Measurements from ENCODE around the gene NRXN3. TPM values are rescaled to one million over a fixed set of nuclear protein-coding genes. Genes with fewer than 3 reads are reported as not detected.

Gene NRXN3
- total RNA-seq, 4 donors from 2014 or later, result 0.04 to 0.16 TPM; not detected in 2

- H3K9me3 ChIP-seq, result no peaks in the 10 kb centered on the region
- no peak overlapping the region for H3K4me3 ChIP-seq
- intact Hi-C loops (cut with DNase I; ENCODE audit: low total_unique reads) (no loop called here), in situ Hi-C loops (cut with MboI; ENCODE audit: low sequenced_read_pairs in 4 of 4) (no loop called here)
- no peak overlapping the region for H3K27ac ChIP-seq
- H3K4me1 ChIP-seq, result no peaks in the 10 kb centered on the region
- no peak for DNase-seq
- no peak for ATAC-seq
- TF ChIP-seq POLR2A (IDR thresholded peaks at IDR 0.05) (no peak), CTCF (IDR thresholded peaks at IDR 0.05 in 4 of 5, conservative IDR thresholded peaks at IDR 0.05 in 1 of 5) (no peak)
- no peaks in the 10 kb centered on the region for H3K27me3 ChIP-seq
- H3K36me3 ChIP-seq, result no peaks in the 10 kb centered on the region
Measured at GRCh38 chr14:79732911-79733655, 1562.9 kb downstream of the NRXN3 start.

DNA sequence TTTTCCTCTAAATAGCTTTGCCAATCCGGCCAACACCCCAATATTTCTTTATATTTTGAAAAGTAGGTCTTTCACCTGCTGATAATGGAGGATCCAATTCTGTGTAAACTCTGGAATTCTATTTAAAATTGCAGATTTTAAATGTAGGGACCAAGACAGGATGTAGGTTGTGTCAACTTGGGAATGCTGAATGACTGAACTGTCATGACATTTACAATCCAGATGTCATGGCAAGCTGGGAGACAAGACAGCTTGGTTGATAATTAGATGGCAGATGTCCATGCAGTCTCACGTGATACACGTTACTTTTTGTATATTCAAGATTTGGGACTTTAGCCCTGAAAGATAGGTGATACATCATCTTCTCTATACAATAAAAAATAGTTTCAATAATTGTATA lies 1564.0 kb downstream of the NRXN3 start:
- H3K27ac ChIP-seq, result no peak overlapping the region
- in situ Hi-C loops (cut with MboI; ENCODE audit: low sequenced_read_pairs in 4 of 4) (no loop called here), intact Hi-C loops (cut with DNase I; ENCODE audit: low total_unique reads) (no loop called here)
- H3K9me3 ChIP-seq, result no peaks in the 10 kb centered on the region
- H3K27me3 ChIP-seq, result no peaks in the 10 kb centered on the region
- no peak overlapping the region for H3K4me3 ChIP-seq
- ATAC-seq (no peak), DNase-seq (no peak)
- TF ChIP-seq CTCF (IDR thresholded peaks at IDR 0.05 in 4 of 5, conservative IDR thresholded peaks at IDR 0.05 in 1 of 5), result no peak
- H3K4me1 ChIP-seq, result no peaks in the 10 kb centered on the region
- no peaks in the 10 kb centered on the region for H3K36me3 ChIP-seq

DNA sequence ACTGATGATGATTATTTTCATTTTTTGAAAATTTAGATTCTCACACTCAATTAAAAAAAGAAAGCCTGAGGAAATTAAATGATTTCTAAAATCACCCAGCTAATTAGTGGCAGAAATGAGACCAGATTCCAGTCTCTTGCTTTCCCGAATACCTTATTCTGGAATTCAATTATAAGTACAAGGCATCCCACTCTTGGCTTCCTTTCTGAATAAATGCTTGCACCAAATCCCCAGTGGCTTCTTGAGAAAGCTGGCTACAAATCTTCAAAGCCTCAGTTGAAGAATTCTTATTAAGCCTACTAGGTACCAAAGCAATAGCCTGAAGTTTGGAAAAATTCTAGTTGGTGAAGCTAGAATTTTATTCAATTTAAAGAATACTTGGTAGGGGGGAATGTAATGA lies 1564.5 kb downstream of the NRXN3 start:
- Histone ChIP-seq H3K4me3 (no peak overlapping the region), H3K4me1 (no peaks in the 10 kb centered on the region), H3K27ac (no peak overlapping the region), H3K27me3 (no peaks in the 10 kb centered on the region), H3K36me3 (no peaks in the 10 kb centered on the region), H3K9me3 (no peaks in the 10 kb centered on the region)
- intact Hi-C loops (cut with DNase I; ENCODE audit: low total_unique reads), result no loop called here
- TF ChIP-seq POLR2A (IDR thresholded peaks at IDR 0.05), result no peak
- in situ Hi-C loops (cut with MboI; ENCODE audit: low sequenced_read_pairs in 4 of 4), result no loop called here
- DNase-seq (no peak), ATAC-seq (no peak)

- Histone ChIP-seq H3K27me3 (no peaks in the 10 kb centered on the region), H3K36me3 (no peaks in the 10 kb centered on the region), H3K9me3 (no peaks in the 10 kb centered on the region), H3K4me1 (no peaks in the 10 kb centered on the region), H3K4me3 (no peak overlapping the region), H3K27ac (no peak overlapping the region)
- TF ChIP-seq CTCF (IDR thresholded peaks at IDR 0.05 in 4 of 5, conservative IDR thresholded peaks at IDR 0.05 in 1 of 5) (no peak), POLR2A (IDR thresholded peaks at IDR 0.05) (no peak)
- DNase-seq, result no peak
- ATAC-seq, result no peak
- intact Hi-C loops (cut with DNase I; ENCODE audit: low total_unique reads) (no loop called here), in situ Hi-C loops (cut with MboI; ENCODE audit: low sequenced_read_pairs in 4 of 4) (no loop called here)
Measured at GRCh38 chr14:79735121-79735520, 1564.9 kb downstream of the NRXN3 start.

GRCh38 chr14:79740066-79740601 lies 1570.0 kb downstream of the NRXN3 start:
- DNase-seq (no peak), ATAC-seq (no peak)
- H3K4me1 ChIP-seq, result no peaks in the 10 kb centered on the region
- H3K9me3 ChIP-seq, result no peaks in the 10 kb centered on the region
- no peak overlapping the region for H3K27ac ChIP-seq
- intact Hi-C loops (cut with DNase I; ENCODE audit: low total_unique reads) (no loop called here), in situ Hi-C loops (cut with MboI; ENCODE audit: low sequenced_read_pairs in 4 of 4) (no loop called here)
- no peaks in the 10 kb centered on the region for H3K27me3 ChIP-seq
- H3K36me3 ChIP-seq, result no peaks in the 10 kb centered on the region
- TF ChIP-seq POLR2A (IDR thresholded peaks at IDR 0.05) (no peak), CTCF (IDR thresholded peaks at IDR 0.05 in 4 of 5, conservative IDR thresholded peaks at IDR 0.05 in 1 of 5) (no peak)
- H3K4me3 ChIP-seq, result no peak overlapping the region
